ENCODE measurements around the gene MT1B. TPM values are rescaled to one million over a fixed set of nuclear protein-coding genes. Genes with fewer than 3 reads are reported as not detected.

MT1B gene
- total and polyA plus RNA-seq, 9 donors, result not detected

- intact Hi-C loops (cut with DNase I), result loop anchor here in 1 of 4 donors (5.0 to 10.0 kb wide), 2 partner anchors 381 to 699 kb away; partner anchors contain the start of gene NLRC5
These were observed 45.6 kb upstream of the MT1B start for GRCh38 chr16:56606071-56606475.

GRCh38 chr16:56606476-56607108, 45.1 kb upstream of the MT1B start:
- peaks cover 26% of the 10 kb centered on the region for H3K4me1 ChIP-seq (ENCODE audit: insufficient read depth)
- DNase-seq, result peak in 4 of 5 donors; percentile 40 to 65 (median 48)

More at GRCh38 chr16:56606071-56606475, 45.6 kb upstream of the MT1B start:
- TF ChIP-seq POLR2A (IDR thresholded peaks at IDR 0.05), result no peak
- no peak for TF ChIP-seq EP300 (IDR thresholded peaks at IDR 0.05)
- TF ChIP-seq CTCF (IDR thresholded peaks at IDR 0.05), result no peak
- H3K4me1 ChIP-seq (ENCODE audit: insufficient read depth), result peaks cover 22% of the 10 kb centered on the region
- H3K27ac ChIP-seq, result peak overlapping the region; percentile 79 to 81
- 45 to 57% (median 56%) methylated on average over 3 of the region's 3 CpGs for WGBS, 3 donors
- no peaks in the 10 kb centered on the region for H3K36me3 ChIP-seq
- DNase-seq, result peak; percentile 54 to 76 (median 67)
- no peaks in the 10 kb centered on the region for H3K9me3 ChIP-seq
- no peaks in the 10 kb centered on the region for H3K27me3 ChIP-seq
- H3K4me3 ChIP-seq, result no peak overlapping the region

DNA sequence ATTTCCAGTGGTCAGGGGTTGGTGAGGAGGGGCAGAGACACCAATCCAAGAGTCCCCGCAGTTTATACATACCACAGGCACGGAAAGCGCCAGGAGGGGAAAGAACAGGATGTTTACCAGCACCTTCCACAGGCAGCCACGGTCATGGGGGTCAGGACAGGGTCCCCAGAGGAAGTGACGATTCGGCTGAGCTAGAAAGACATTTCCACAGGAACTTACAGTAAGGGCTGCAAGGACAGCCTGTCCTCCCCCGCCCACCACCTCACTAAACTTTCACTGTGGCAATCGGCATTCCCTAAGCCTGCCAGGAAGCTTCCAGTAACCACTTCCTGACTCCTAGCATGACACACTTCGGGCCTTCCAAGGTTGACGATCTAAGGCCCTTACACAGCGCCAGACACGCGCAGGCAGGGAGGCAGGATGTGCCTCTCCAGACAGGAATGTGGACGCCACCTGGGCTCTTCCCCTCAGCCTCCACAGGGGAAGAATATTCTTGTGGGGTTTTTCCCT, 44.5 kb upstream of the MT1B start:
- TF ChIP-seq POLR2A (IDR thresholded peaks at IDR 0.05) (no peak), EP300 (IDR thresholded peaks at IDR 0.05) (peak; percentile 99)
- Histone ChIP-seq H3K27me3 (no peaks in the 10 kb centered on the region), H3K36me3 (no peaks in the 10 kb centered on the region), H3K9me3 (no peaks in the 10 kb centered on the region), H3K27ac (peak overlapping the region; percentile 79 to 81), H3K4me1 (ENCODE audit: insufficient read depth) (peaks cover 27% of the 10 kb centered on the region), H3K4me3 (no peak overlapping the region)
- intact Hi-C loops (cut with DNase I), result loop anchor here in 1 of 4 donors (5.0 to 10.0 kb wide), 2 partner anchors 380 to 698 kb away; partner anchors contain the start of gene NLRC5
- DNase-seq, result peak; percentile 62 to 86 (median 73)
- WGBS, 3 donors, result 37 to 47% (median 46%) methylated on average over 14 of the region's 14 CpGs

More at GRCh38 chr16:56606476-56607108, 45.1 kb upstream of the MT1B start:
- Histone ChIP-seq H3K27me3 (no peaks in the 10 kb centered on the region), H3K27ac (peak overlapping the region; percentile 79 to 81), H3K9me3 (no peaks in the 10 kb centered on the region), H3K36me3 (no peaks in the 10 kb centered on the region), H3K4me3 (no peak overlapping the region)
- WGBS, 3 donors, result 23 to 28% (median 26%) methylated on average over 8 of the region's 8 CpGs
- no peak for TF ChIP-seq CTCF (IDR thresholded peaks at IDR 0.05)
- no peak for TF ChIP-seq POLR2A (IDR thresholded peaks at IDR 0.05)
- no peak for TF ChIP-seq EP300 (IDR thresholded peaks at IDR 0.05)
- intact Hi-C loops (cut with DNase I), result loop anchor here in 1 of 4 donors (5.0 to 10.0 kb wide), 2 partner anchors 381 to 698 kb away; partner anchors contain the start of gene NLRC5

DNA sequence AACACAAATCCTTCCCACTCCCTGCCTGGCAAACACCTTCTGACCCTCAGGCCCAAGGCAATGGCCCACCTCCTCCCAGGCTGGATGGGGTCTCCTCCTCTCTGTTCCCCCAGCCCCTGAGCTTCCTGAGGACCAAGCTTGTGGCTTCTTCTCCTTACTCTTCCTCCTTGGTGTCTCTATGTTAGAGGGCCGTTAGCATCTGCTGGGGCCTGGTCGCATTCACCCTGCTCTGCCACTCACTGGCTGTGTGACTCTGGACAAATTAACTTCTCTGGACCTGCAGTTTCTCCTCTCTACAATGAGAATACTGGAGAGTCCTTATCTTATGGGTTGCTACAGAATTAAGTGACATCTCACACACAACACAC, 44.0 kb upstream of the MT1B start:
- Histone ChIP-seq H3K9me3 (no peaks in the 10 kb centered on the region), H3K27me3 (no peaks in the 10 kb centered on the region), H3K27ac (peak overlapping the region; percentile 79 to 81), H3K36me3 (no peaks in the 10 kb centered on the region), H3K4me3 (peak overlapping the region; percentile 76), H3K4me1 (ENCODE audit: insufficient read depth) (peaks cover 27% of the 10 kb centered on the region)
- intact Hi-C loops (cut with DNase I), result loop anchor here in 1 of 4 donors (1.0 to 10.0 kb wide), 4 partner anchors 19 to 697 kb away; partner anchors contain the start of genes MT1X and NLRC5
- 79 to 84% (median 82%) methylated on average over 2 of the region's 2 CpGs for WGBS, 3 donors
- TF ChIP-seq CTCF (IDR thresholded peaks at IDR 0.05), result no peak
- no peak for TF ChIP-seq EP300 (IDR thresholded peaks at IDR 0.05)
- TF ChIP-seq POLR2A (IDR thresholded peaks at IDR 0.05), result no peak
- no peak for DNase-seq
